DMS79 treated with DMSO at 0.1 percent for 48 hours (cell line): ENCODE measurements around the gene JPH2.
A peak's percentile ranks its signal among the peaks of the same experiment; 100 is the strongest.

Experiments used
- DNase-seq: peaks from one replicate; lab custom pipeline; 2025; lab: John Stamatoyannopoulos, UW

Gene JPH2

DNA sequence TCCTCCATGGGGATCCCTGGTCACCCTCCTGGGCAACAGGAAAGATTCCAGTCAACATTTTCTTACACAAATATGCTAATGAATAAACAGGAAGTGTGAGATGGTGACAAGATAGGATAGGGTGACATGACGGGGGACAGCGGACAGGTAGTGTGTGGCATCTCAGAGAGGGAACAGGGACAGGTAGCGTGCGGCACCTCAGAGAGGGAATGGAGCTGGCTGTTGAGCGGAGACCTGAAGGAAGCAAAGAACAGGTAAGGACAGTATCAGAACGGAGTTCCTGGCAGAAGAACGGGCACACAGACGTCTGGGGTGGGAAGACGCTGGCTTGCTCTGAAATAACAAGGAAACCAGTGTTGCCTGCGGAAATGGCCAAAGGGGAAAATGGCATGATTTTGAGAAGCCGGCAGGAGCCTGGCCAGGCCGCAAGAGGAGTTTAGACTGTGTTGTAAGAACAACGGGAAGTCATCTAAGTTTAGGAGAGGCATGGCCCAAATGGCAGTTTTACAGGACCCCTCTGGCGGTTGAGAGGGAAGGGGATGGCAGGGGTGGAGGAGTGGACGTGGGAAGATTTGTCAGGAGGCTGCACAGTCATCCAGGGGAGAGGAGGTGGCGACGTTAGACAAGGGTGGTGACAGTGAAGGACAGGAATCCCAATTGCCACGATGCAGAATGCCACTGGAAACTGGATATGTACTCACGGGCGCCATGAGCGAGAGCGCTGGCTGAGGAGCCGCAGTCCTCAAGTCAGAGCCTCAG, 111.6 kb downstream of the JPH2 start:
- no peak for DNase-seq

DNA sequence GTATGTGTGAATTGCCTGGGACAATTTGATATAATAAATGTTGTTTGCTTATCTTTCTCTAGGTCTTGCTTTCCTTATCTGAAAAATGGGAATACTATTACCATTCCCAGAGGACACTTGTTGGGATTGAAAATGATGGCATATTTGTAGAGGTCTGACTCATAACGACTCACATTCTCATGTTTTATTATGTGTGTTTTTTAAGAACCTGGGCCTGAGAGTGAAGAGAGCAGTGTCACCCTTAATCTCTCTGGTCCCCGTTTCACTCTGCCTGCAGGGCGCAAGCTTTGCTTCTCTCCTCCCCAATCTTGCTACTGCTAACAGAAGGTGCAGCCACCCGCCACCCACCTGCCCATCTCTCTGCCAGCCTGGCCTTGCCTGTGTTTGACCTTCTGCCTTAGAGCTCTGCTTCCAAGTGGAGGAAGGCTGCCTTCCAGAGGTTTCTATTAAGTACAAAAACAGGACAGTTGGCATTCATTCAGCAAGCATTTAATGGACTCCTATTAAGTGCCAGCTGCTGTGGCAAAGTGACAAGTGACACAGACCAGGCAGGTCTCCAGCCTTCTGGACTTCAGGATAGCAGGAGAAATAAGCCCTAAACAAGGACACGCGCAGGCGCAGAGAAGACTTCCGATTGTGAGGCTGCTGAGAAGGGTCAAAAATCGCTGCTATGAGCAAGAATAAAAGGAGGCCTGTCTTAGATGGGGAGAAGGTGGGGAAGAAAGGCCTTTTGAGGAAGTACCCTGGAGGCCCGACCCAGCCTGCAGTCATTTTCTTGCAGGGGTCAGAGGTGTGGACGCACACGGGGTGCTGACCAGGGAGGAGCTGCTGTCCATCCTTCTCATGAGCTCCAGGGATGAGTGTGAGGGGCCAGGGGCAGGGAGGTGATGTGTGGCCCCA, 112.5 kb downstream of the JPH2 start:
- peak; percentile 55 for DNase-seq

GRCh38 chr20:44073675-44074071, 113.3 kb downstream of the JPH2 start:
- no peak for DNase-seq

DNA sequence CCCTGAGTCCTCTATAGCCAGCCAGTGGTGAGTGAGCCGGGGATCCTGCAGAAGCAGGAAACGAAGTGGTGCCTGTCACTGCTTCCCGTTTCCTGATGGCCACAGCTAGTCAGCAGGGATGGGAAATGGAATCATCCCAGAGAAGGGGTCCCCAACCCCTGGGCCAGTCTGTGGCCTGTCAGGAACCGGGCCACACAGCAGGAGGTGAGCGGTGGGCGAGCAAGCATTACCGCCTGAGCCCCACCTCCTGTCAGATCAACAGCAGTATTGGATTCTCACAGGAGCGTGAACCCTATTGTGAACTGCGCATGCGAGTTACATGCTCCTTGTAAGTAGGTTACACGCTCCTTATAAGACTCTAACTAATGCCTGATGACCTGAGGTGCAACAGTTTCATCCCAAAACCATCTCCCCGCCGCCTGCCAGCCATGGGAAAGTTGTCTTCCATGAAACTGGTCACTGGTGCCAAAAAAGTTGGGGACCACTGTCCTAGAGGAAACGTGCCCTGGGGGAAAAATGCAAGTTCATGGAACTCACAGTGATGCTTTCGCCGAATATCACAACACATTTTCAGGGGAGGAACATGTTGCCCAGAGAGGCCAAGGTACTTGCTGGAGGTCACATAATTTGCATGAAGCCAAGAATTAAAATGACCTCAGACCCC, 113.8 kb downstream of the JPH2 start:
- DNase-seq, result no peak

DNA sequence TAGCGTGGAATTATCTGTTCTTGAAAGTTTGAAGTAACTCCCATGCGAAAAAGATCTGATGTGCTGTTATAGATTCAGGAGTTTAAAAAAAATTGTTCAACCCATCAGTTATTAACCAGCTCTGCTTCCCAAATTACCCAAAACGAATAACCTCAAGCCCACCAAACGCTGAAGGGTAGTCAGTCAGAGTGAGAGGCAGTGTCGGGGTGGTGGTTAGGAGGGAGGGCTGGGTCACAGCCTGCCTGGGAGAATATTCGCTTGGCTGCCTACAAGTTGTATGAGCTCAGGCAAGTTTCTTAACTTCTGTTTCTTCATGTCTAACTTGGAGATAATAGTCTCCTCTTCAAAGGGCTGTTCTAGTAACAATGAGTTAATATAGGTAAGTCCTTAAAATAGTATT, 114.6 kb downstream of the JPH2 start:
- DNase-seq, result no peak

GRCh38 chr20:44071526-44072111, 115.4 kb downstream of the JPH2 start:
- no peak for DNase-seq

- no peak for DNase-seq
Measured at GRCh38 chr20:44071057-44071456, 115.9 kb downstream of the JPH2 start.

DNA sequence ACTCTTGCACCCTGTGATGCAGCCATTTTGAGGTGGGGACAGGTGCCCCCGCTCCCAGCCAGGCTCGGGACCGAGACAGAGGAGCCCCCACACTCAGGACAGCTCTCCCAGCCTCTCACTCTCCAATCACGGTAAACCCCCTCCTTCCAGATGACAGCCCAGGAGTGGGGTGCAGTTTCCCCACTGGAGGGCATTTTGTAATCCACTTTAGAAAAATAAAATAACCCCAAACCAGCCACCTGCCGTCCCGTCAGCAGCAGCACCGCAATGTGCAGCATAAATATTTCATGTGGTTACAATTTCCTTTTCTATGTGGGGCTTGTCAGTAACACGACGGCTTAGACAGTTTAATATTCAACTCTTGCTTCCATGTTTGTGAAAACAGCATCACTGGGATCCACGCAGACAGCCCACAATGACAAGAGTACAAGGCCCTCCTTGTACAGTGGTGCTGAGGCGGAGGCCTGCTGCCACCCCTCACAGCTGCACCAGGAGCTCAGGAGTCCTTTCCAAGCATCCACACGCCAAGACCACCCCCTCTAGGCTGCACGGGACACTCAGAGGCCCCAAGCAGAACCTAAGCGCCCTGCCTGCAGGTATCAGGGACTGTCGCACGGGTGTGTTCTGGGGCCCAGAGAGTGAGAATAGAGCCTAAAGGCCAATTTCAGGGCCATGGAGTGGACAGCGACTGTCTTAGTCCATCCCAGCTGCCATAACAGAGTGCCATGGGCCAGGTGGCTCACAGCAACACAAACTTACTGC, 116.7 kb downstream of the JPH2 start:
- no peak for DNase-seq

DNA sequence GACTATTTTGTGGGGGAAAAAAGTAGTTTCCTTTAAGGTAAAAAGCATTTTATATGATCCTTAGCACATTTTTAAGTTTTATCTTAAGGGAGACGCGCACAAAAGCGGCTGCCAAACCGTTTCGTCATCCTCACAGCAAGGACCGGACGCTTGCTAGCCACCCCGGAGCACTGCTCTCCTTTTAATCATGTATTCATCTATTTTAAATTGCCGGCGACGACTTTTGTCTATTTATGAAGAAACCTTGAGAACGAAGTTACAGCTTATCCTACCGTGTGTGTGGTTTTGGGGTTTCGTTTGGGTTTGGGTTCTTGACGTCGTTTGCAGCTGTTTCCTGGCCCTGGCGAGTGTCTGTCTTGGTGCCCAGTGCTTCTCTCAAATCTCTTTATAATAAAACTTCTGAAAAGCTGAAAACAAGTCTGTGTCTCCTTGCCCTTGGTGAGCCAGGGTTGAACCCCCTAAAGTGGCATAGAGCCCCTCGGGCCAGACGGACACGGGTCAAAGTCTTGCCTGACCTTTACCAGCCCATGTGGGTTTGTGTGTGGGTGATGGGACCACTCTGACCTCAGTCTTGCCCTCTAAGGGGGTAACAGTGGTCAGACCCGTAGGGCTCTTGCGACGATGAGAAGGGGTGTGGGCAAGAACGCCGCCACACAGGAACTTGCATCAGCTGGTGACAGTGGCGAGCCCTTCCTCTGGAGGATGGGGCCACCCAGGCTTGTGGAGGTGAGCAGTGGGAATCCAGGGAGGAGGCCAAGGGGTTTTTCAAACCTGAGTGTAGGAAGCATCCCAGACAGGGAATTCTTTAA, 117.6 kb downstream of the JPH2 start:
- DNase-seq, result no peak

GRCh38 chr20:44068316-44069201, 118.4 kb downstream of the JPH2 start:
- DNase-seq, result no peak

DNA sequence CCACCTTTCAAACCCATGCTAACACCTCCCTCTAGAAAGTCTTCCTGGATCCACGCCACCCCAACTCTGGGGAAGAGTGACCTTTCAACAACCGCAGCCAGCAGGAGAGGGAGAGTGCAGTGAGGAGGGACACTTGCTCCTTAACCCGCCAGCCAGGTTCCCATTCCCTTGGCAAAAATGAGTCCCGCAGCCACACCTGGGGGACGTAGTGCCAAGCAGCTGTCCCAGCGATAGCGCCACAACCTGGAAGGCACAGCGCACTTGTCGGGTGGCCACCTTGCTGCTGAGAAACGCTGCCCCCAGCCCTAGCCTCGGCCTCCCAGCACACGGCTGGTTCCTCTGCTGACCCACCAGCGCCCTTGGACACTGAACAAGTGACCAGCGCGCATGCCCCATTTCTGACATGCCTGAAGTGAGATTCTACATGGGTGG, 119.3 kb downstream of the JPH2 start:
- DNase-seq, result no peak

DNA sequence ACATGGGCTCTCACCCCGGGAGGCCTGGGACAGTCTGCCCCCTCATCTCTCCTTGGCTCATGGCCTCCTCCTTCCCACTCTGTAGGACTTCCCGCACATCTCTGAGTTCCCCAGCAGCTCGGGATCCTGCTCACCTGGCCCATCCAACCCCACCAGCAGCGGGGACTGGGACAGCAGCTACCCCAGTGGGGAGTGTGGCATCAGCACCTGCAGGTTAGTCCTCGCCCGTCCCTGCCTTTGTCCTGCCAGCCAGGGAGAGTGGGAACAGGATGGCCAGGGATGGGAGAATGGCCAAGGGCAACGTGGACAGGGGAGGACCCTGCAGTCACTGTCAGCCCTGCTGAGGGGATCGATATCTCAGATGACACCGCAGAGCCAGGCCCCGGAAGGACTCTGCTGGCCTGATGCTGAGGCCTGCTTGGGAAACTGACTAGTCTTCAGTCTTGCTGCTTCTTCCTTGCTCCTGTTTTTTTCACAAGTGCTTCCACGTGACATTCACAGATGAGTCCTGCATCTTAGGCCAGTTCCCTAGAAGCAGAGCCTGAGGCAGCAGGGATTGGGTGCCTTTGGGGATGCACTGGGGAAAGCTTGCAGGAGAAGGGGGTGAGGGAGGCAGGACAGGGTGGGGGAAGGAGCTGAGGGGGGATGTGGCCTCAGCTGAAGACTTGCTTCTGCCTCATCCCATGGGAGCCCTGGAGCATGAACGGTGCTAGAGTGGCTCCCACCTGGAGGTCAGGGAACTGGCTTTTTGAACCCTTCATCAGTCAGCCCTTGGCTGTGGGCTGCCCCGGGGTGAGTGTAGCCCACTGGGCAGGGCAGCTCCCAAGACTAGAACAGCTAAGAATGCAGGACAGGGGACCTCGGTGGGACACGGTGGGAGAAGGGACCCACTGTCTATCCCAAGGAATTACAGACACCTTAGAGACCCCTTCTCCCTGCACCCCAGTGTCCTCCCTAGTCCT, 120.1 kb downstream of the JPH2 start:
- DNase-seq, result no peak

- no peak for DNase-seq
Measured at GRCh38 chr20:44065401-44066340, 121.3 kb downstream of the JPH2 start.

- no peak for DNase-seq
Measured at GRCh38 chr20:44064501-44065400, 122.2 kb downstream of the JPH2 start.
